Endothelial cell of umbilical vein (primary cell): ENCODE data around the gene SH3D21. TPM values are rescaled to one million over a fixed set of nuclear protein-coding genes. Genes with fewer than 3 reads are reported as not detected.

Experiments used
- BruUV-seq: library from RNA; stranded (reverse); fragments of 400-500 nt; replicated peaks from 2 replicates; lab custom pipeline; 2021; lab: Mats Ljungman, UMichigan
- CTCF ChIA-PET: fragments of 300-600, 350-600 bp; sonication (Branson Sonifier 250); formaldehyde crosslinking; loops from one replicate; lab custom pipeline; 2021; ENCODE audit warnings: antibody characterized with exemption, inconsistent platforms; lab: Charles Lee
- POLR2A ChIA-PET: fragments of 300-600, 350-600 bp; sonication (Branson Sonifier 250); formaldehyde crosslinking; loops from one replicate; lab custom pipeline; 2021; ENCODE audit warnings: antibody characterized with exemption, inconsistent platforms; lab: Charles Lee
- DNase-seq: peaks from one replicate; pipeline ENCODE4 v3.0.0-alpha.2; 2011; ENCODE audit warnings: low read depth, low spot score
- FAIRE-seq: peaks from 2 replicates; lab custom pipeline; 2011; peaks lifted over from hg19 to GRCh38; lab: Jason Lieb, UNC
- H2AFZ ChIP-seq: 2 replicates; pipeline ENCODE4 v1.6.0; 2012; ENCODE audit warnings: low read depth, low read length, control low read depth, inconsistent platforms
- H3K27ac ChIP-seq: 2 replicates; pipeline ENCODE4 v1.5.1; 2011; ENCODE audit warnings: low read depth, mild to moderate bottlenecking, control low read depth, low read length, moderate library complexity; ENCODE audit not compliant: insufficient read depth
- H3K27me3 ChIP-seq, 2 experiments: 2 replicates each; pipeline versions ENCODE4 v1.6.0 to v1.6.1; 2011; ENCODE audit warnings: low read length in 2 of 2, mixed read lengths in 1 of 2; ENCODE audit not compliant: control insufficient read depth in 2 of 2, insufficient read depth in 2 of 2
- H3K36me3 ChIP-seq, 2 experiments: 2 replicates in 1 of 2; 3 replicates in 1 of 2; pipeline ENCODE4 v1.5.1; 2011; ENCODE audit warnings: low read length in 2 of 2, mild to moderate bottlenecking in 1 of 2, moderate library complexity in 1 of 2; ENCODE audit not compliant: control insufficient read depth in 2 of 2, insufficient read depth in 2 of 2; ENCODE audit errors: extremely low read depth in 1 of 2
- H3K4me1 ChIP-seq: 3 replicates; pipeline ENCODE4 v1.5.1; 2011; ENCODE audit warnings: mild to moderate bottlenecking, low read length; ENCODE audit not compliant: control insufficient read depth, insufficient read depth; ENCODE audit errors: extremely low read depth
- H3K4me2 ChIP-seq: 2 replicates; pipeline ENCODE4 v1.6.1; 2011; ENCODE audit warnings: low read length, control low read depth, mixed read lengths; ENCODE audit not compliant: insufficient read depth
- H3K4me3 ChIP-seq, 3 experiments: fragments of 200-600 bp in 1 of 3; sonication (generic), shearing (Covaris generic) in 1 of 3; replicated peaks in 1 of 3; 2 replicates each; pipeline ENCODE4 v1.5.1; 2011 to 2016; ENCODE audit warnings: control low read depth in 3 of 3, low read length in 3 of 3, mild to moderate bottlenecking in 2 of 3, inconsistent platforms in 1 of 3, low read depth in 1 of 3, moderate library complexity in 1 of 3; ENCODE audit not compliant: insufficient read depth in 1 of 3
- H3K79me2 ChIP-seq: 2 replicates; pipeline ENCODE4 v1.6.0; 2012; ENCODE audit warnings: low read length, inconsistent platforms; ENCODE audit not compliant: control insufficient read depth, insufficient read depth
- H3K9ac ChIP-seq: replicated peaks from 2 replicates; pipeline ENCODE3; 2011; ENCODE audit warnings: low read length, control low read depth; ENCODE audit not compliant: insufficient read depth; ENCODE audit errors: extremely low read depth
- H3K9me1 ChIP-seq: replicated peaks from 3 replicates; pipeline ENCODE4 v1.6.0; 2011; ENCODE audit warnings: mild to moderate bottlenecking, low read length; ENCODE audit not compliant: control insufficient read depth, insufficient read depth; ENCODE audit errors: extremely low read depth
- H3K9me3 ChIP-seq: replicated peaks from 2 replicates; pipeline ENCODE4 v1.5.1; 2012; ENCODE audit warnings: low read length, inconsistent platforms; ENCODE audit not compliant: control insufficient read depth, insufficient read depth
- H4K20me1 ChIP-seq: replicated peaks from 2 replicates; pipeline ENCODE3; 2011; ENCODE audit warnings: mild to moderate bottlenecking, low read length; ENCODE audit not compliant: control insufficient read depth, insufficient read depth; ENCODE audit errors: extremely low read depth
- CTCF ChIP-seq, 2 donors: IDR thresholded peaks; 1 replicate in 1 of 2; 2 replicates in 1 of 2; pipeline ENCODE4 v1.5.1; 2011; ENCODE audit warnings: low read length in 2 of 2, mild to moderate bottlenecking in 2 of 2, moderate library complexity in 2 of 2, control low read depth in 1 of 2, inconsistent platforms in 1 of 2, low read depth in 1 of 2; ENCODE audit not compliant: insufficient read depth in 1 of 2; ENCODE audit errors: extremely low read depth in 1 of 2
- EZH2 ChIP-seq: IDR thresholded peaks from 2 replicates; pipeline ENCODE4 v1.6.1; 2012; ENCODE audit warnings: borderline replicate concordance, low read depth, mild to moderate bottlenecking, moderate library complexity, low read length, inconsistent platforms; ENCODE audit not compliant: severe bottlenecking
- FOS ChIP-seq: IDR thresholded peaks from 2 replicates; pipeline ENCODE4 v1.6.1; 2011; ENCODE audit warnings: mild to moderate bottlenecking, low read length, moderate library complexity, borderline replicate concordance; ENCODE audit not compliant: insufficient read depth
- GATA2 ChIP-seq: IDR thresholded peaks from 2 replicates; pipeline ENCODE4 v1.7.0; 2011; ENCODE audit warnings: low read depth, mild to moderate bottlenecking, moderate library complexity, mixed read lengths, low read length; ENCODE audit not compliant: insufficient read length, insufficient read depth
- JUN ChIP-seq: IDR thresholded peaks from 2 replicates; pipeline ENCODE4 v1.6.1; 2011; ENCODE audit warnings: borderline replicate concordance, low read depth; ENCODE audit not compliant: insufficient read length, insufficient read depth
- MYC ChIP-seq: IDR thresholded peaks from one replicate; pipeline ENCODE4 v1.6.1; 2011; ENCODE audit warnings: mild to moderate bottlenecking, low read depth, low read length
- POLR2A ChIP-seq: IDR thresholded peaks from 2 replicates; pipeline ENCODE4 v1.6.1; 2012; ENCODE audit warnings: low read depth, mild to moderate bottlenecking, control low read depth, low read length
- POLR2AphosphoS5 ChIP-seq: IDR thresholded peaks from 2 replicates; pipeline ENCODE4 v1.6.1; 2012; ENCODE audit warnings: low read depth, mild to moderate bottlenecking, control low read depth, low read length, moderate library complexity; ENCODE audit not compliant: insufficient read depth
- dilution Hi-C: fragments of 300-500 bp; cut with MboI; formaldehyde crosslinking; loops from one replicate; pipeline ENCODE4 v1.15.0; 2019; ENCODE audit warnings: low sequenced_read_pairs; ENCODE audit not compliant: extremely low pct_ligation_motif_present
- intact Hi-C: fragments of 100-400 bp; cut with micrococcal nuclease; formaldehyde crosslinking; loops from one replicate; pipeline ENCODE4 v1.10.0; 2022
- polyA plus RNA-seq, 4 experiments: library from polyadenylated mRNA; depleted of rRNA in 3 of 4; stranded (reverse) in 3 of 4; unstranded in 1 of 4; fragments of >200 nt; gene quantifications; 2 replicates each; pipeline versions ENCODE4 v1.2.1 to v1.2.3, GENCODE V29; 2011 to 2012; ENCODE audit warnings: missing spikeins in 1 of 4
- total RNA-seq: library from RNA; stranded (reverse); gene quantifications from 2 replicates; pipeline ENCODE4 v1.2.3, GENCODE V29; 2021
- TF ChIP-seq, protein P1 (sequence below): IDR thresholded peaks from 2 replicates; pipeline ENCODE4 v1.6.1; 2011; ENCODE audit not compliant: insufficient read depth, insufficient read length

Gene SH3D21
- total and polyA plus RNA-seq, 2 donors (not counting 3 experiments of a cell fraction or from before 2014, with no cell fraction given), result 1.8 to 7.2 TPM

GRCh38 chr1:36365381-36365780 is 59.2 kb downstream of the SH3D21 start:
- intact Hi-C loops (no loop called here), dilution Hi-C loops (no loop called here)
- H3K27ac ChIP-seq, result no peak overlapping the region
- H2AFZ ChIP-seq, result no peak overlapping the region
- no peaks in the 10 kb centered on the region for H4K20me1 ChIP-seq
- no peak overlapping the region for H3K4me3 ChIP-seq
- H3K36me3 ChIP-seq, result peaks cover 0 to 6% of the 10 kb centered on the region in 2 experiments
- H3K4me2 ChIP-seq, result no peak overlapping the region
- no peak overlapping the region for H3K9ac ChIP-seq
- H3K4me1 ChIP-seq, result peaks cover 26% of the 10 kb centered on the region
- peaks cover 45% of the 10 kb centered on the region for H3K79me2 ChIP-seq
- H3K9me3 ChIP-seq, result no peaks in the 10 kb centered on the region
- FAIRE-seq (no peak), DNase-seq (no peak)
- no peaks in the 10 kb centered on the region for H3K9me1 ChIP-seq
- BruUV-seq, result no TSS peak
- no peak for TF ChIP-seq JUN
- TF ChIP-seq, protein P1, sequence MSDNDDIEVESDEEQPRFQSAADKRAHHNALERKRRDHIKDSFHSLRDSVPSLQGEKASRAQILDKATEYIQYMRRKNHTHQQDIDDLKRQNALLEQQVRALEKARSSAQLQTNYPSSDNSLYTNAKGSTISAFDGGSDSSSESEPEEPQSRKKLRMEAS, result no peak
- no peak for TF ChIP-seq GATA2
- no peak for TF ChIP-seq POLR2AphosphoS5
- TF ChIP-seq POLR2A, result no peak
- TF ChIP-seq EZH2, result no peak
- TF ChIP-seq FOS, result no peak
- no peak for TF ChIP-seq MYC
- TF ChIP-seq CTCF (IDR thresholded peaks at IDR 0.05; ENCODE audit: extremely low read depth in 1 of 2, insufficient read depth in 1 of 2, low read depth in 1 of 2, low read length in 2 of 2), result no peak
- ChIA-PET CTCF (interaction anchor here (0.7 to 5.6 kb wide), 4 partner anchors 9 to 1494 kb away, joined by 3 to 152 read pairs (median 52); no protein-coding TSS in a partner anchor), POLR2A (no interaction called here)
- H3K27me3 ChIP-seq, result no peaks in the 10 kb centered on the region
